ENCODE measurements around the gene FKBP11. TPM values are rescaled to one million over a fixed set of nuclear protein-coding genes. Genes with fewer than 3 reads are reported as not detected.

Gene FKBP11
- total and polyA plus RNA-seq, 2 of the 13 experiments (the other 11 are each of a cell fraction or from before 2014, with no cell fraction given) = 15.5 to 19.4 TPM

GRCh38 chr12:48973941-48974673 is 48.8 kb upstream of the FKBP11 start:
- Histone ChIP-seq H3K4me1 (ENCODE audit: insufficient read depth, low read length) (peaks cover 73% of the 10 kb centered on the region), H3K4me3 (replicated peaks in 1 of 3; ENCODE audit: insufficient read depth in 1 of 3, low read depth in 2 of 3, low read length in 3 of 3) (no peak overlapping the region), H3K4me2 (ENCODE audit: low read depth, low read length) (no peak overlapping the region), H3K36me3 (replicated peaks in 1 of 2; ENCODE audit: control insufficient read depth in 1 of 2, insufficient read depth in 2 of 2, low read length in 2 of 2) (no peaks in the 10 kb centered on the region), H4K20me1 (ENCODE audit: insufficient read depth, low read length) (peaks cover 9% of the 10 kb centered on the region; the same call in 1 of the 2 replicates), H3K9me3 (ENCODE audit: low read length) (no peaks in the 10 kb centered on the region), H3K27me3 (ENCODE audit: control insufficient read depth in 1 of 2, insufficient read depth in 2 of 2, low read length in 2 of 2) (peaks cover 27 to 79% of the 10 kb centered on the region in 2 experiments), H2AFZ (ENCODE audit: low read length) (no peak overlapping the region), H3K79me2 (ENCODE audit: insufficient read depth, low read length) (no peaks in the 10 kb centered on the region), H3K9ac (ENCODE audit: insufficient read depth, low read depth, low read length) (no peak overlapping the region), H3K27ac (ENCODE audit: extremely low read length, insufficient read depth, low read length) (no peak overlapping the region)
- ATAC-seq (peak; percentile 64), DNase-seq (ENCODE audit: low spot score) (no peak), FAIRE-seq (peak; percentile 26)
- WGBS (ENCODE audit: low lambda C conversion rate) = 2% methylated on average over 10 of the region's 19 CpGs
- in situ Hi-C loops (cut with HindIII; ENCODE audit: extremely low pct_ligation_motif_present, low pct_unique_long_range_greater_than_20kb) = no loop called here
- ChIA-PET POLR2A (interaction anchor here (1.2 kb wide), 1 partner anchor 16 kb away, joined by 3 read pairs; the partner anchor contains the start of gene ARF3), CTCF (ENCODE audit: low intra/inter-chr PET ratio, low total read pairs) (interaction anchor here (1.2 to 2.7 kb wide), 2 partner anchors 14 to 21 kb away, joined by 6 to 11 read pairs; no protein-coding TSS in a partner anchor)
- intact Hi-C loops (cut with micrococcal nuclease; ENCODE audit: unreplicated experiment) = no loop called here
- no TSS peak for BruUV-seq (replicated peaks)
- peak; percentile 87 for TF ChIP-seq RFX5 (IDR thresholded peaks at IDR 0.05; ENCODE audit: low read depth, low read length)
- no peak for TF ChIP-seq SRSF1 (optimal IDR thresholded peaks at IDR 0.05; ENCODE audit: low read depth, low read length)
- TF ChIP-seq ZFX (CRISPR knock-in tag; IDR thresholded peaks at IDR 0.05; ENCODE audit: low read depth) = peak; percentile 28; the same call in 1 of the 2 replicates
- TF ChIP-seq ZNF710 (CRISPR knock-in tag; IDR thresholded peaks at IDR 0.05; ENCODE audit: borderline replicate concordance) = no peak
- TF ChIP-seq ZNF790 (CRISPR knock-in tag; IDR thresholded peaks at IDR 0.05; ENCODE audit: borderline replicate concordance) = no peak
- no peak for TF ChIP-seq ZNF224 (CRISPR knock-in tag; IDR thresholded peaks at IDR 0.05)
- peak; percentile 71; the same call in 1 of the 2 replicates for TF ChIP-seq ZBTB33 (CRISPR knock-in tag; IDR thresholded peaks at IDR 0.05)
- peak; percentile 34 for TF ChIP-seq STAG1 (CRISPR knock-in tag; IDR thresholded peaks at IDR 0.05)
- 0 out of 2 replicates have a peak, but pooled peaks have one; percentile 49 for TF ChIP-seq EED (CRISPR knock-in tag; IDR thresholded peaks at IDR 0.05)
- no peak for TF ChIP-seq HNF4G (IDR thresholded peaks at IDR 0.05; ENCODE audit: borderline replicate concordance, low read depth, low read length)
- no peak for TF ChIP-seq HNF4G (CRISPR knock-in tag; IDR thresholded peaks at IDR 0.05; ENCODE audit: borderline replicate concordance, low read depth)
- peak; percentile 82 for TF ChIP-seq HNRNPLL (IDR thresholded peaks at IDR 0.05; ENCODE audit: low read depth, low read length, poor library complexity, severe bottlenecking)
- TF ChIP-seq BCL6 (CRISPR knock-in tag; IDR thresholded peaks at IDR 0.05) = no peak
- TF ChIP-seq DR1 (CRISPR knock-in tag; IDR thresholded peaks at IDR 0.05) = no peak
- TF ChIP-seq REPIN1 (CRISPR knock-in tag; IDR thresholded peaks at IDR 0.05; ENCODE audit: borderline replicate concordance, low read depth) = no peak
- no peak for TF ChIP-seq NKX3-1 (CRISPR knock-in tag; IDR thresholded peaks at IDR 0.05)
- TF ChIP-seq ATF2 (CRISPR knock-in tag; IDR thresholded peaks at IDR 0.05) = no peak
- 0 out of 2 replicates have a peak, but pooled peaks have one; percentile 7 for TF ChIP-seq SMC3 (IDR thresholded peaks at IDR 0.05; ENCODE audit: low read length)
